COLO829 (cell line): ENCODE measurements around the gene PRKAA2.

ENCODE experiments used
- DNase-seq: peaks from one replicate; pipeline ENCODE4 v3.0.0; 2012; ENCODE audit warnings: low spot score

The PRKAA2 gene

DNA sequence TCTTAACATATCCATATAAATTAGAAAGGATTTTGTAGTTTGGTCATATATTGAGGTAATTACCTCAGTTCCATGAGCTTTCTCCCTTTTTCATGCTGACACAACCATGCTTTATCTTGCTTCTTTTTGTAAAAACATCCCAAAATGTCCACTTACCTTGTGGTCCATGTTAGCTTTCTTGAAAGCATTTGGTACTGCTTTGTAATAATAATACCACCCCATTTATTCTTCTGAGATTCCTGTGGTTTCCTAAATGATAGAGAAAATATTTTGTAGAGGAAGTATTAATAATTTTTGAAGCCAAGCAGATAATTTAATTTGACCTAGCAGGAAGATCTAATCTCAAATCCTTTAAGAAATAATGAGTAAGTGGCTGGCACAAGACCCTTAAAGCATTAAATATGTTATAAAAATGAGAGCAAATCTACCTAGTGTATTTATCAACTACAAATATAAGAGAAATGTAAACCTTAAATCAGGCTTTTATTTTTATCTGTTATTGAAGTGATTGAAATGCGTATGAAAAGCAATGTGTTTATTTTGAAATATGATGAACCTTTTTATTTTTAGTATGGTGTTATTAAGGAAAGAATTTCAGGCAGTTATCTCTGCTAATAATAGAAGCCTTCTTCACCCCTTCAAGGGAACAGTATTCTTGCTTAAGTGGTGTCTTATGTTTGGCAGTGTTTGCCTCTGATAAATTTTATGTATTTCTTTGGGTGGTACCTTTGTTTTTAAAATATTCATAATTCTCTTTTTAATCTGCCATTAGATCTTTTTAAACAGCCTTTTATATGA, 9.2 kb downstream of the PRKAA2 start:
- no peak for DNase-seq

DNA sequence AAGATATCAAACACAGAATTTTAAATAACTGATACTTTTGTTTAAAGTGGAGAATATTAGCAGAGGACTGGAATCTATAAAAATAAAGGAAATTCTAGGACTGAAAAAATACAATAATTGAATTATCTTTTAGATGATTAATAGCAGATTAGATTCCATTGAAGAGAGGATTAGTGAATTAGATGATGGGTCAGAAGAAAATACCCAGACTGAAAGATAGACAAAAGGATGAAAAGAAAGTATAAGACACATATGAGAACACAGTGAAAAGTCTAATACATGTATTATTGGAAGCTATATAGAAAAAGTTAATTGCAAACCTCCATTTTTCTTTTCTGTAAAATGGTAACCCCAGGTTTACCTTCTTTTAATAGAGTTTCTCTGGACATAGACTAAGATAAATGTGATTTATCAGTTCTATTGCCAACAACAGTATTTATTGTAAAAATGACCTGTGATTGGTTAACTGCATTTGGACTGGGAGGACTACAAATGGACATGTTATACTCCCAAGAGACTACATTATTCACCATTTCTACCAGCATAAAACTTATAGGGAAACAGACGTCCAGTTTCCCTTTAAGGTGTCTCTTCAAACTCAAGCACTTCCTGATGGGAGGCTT, 11.0 kb downstream of the PRKAA2 start:
- no peak for DNase-seq

DNA sequence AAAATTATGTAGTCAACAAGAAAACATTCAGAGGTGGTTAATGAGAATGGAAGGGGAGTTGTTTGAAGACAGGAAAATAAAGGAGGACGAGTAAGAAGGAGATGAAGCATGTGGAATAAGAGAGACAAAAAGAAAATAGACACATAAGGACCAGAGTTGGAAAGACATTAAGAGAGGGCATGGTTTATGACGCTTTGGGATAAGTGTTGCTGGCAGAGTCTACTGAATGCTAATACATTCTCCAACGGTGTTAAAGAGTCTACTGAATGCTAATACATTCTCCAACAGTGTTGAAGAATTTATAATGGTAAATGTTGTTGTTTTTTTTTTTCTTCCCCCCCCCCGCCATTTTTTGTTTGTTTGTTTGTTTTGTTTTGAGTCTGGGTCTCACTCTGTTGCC, 13.1 kb downstream of the PRKAA2 start:
- no peak for DNase-seq

DNA sequence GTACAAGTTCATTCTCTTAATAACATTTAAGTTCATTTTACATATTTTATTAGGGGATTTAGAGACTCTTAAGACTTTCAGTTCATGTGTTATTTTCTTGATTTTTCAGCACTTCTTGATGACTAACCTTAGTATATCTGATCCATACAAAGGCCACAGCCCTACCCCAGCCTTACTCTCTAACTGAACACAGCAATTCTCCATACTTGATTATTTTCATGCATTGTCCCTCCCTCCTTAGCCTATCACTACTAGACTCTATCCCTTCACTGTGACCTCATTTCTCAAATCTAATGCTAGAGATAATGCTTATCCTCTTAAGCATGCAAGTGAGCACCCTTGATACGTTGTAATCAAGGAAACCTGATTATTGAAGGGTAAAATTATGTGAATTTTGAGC, 15.2 kb downstream of the PRKAA2 start:
- DNase-seq: no peak

DNA sequence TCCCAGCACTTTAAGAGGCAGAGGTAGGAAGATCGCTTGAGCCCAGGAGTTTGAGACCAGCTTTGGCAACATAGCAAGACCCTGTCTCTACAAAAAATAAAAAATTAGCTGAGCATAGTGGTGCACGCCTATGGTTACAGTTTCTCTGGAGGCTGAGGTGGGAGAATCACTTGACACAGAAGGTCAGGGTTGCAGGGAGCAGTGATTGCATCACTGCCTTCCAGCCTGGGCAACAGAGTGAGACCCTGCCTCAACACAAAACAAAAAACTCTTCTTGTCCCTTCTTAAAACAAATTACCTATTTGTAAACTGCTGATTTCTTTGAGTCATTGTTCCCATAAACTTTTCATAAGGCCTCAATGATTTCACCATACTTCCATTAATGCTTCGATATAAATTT, 18.7 kb downstream of the PRKAA2 start:
- DNase-seq: no peak

DNA sequence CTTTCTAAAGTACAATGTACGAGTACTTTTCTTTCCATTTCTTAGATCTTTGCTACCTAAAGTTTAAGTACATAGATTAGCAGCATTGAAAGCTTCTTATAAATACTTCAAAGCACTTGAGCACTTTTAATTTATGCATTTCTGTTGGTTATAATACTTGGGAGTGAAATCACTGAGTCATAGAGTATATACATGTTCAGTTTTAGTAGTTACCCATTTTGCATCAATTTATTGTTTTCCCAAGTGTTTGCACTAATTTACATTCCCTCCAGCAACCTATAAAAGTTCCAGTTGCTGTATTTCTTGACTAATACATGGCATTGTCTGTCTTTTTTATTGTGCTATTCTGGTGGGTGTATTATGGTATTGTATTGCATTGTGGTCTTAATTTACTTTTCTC, 20.3 kb downstream of the PRKAA2 start:
- no peak for DNase-seq

DNA sequence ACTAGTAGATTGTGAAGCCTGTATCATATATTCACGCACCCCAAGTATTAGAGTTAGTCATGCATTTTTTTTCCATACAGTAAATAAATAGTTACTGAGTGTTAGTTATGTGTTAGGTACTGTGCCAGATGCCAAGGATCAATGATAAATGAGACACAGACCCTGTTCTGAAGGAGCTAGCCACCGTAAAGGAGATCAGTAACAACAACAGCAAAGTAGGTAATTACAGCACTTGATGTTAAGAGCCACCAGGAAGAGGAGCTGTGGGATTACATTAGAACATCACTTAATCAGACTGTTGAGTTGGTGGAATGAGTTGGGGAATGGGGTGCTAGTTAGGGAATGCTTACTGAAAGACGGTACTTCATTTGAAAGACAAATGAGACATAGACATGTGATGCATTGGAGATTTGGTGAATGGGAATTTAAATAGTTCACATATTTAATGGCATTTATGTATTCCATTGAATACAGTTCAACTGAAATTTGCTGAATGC, 21.0 kb downstream of the PRKAA2 start:
- DNase-seq: no peak

DNA sequence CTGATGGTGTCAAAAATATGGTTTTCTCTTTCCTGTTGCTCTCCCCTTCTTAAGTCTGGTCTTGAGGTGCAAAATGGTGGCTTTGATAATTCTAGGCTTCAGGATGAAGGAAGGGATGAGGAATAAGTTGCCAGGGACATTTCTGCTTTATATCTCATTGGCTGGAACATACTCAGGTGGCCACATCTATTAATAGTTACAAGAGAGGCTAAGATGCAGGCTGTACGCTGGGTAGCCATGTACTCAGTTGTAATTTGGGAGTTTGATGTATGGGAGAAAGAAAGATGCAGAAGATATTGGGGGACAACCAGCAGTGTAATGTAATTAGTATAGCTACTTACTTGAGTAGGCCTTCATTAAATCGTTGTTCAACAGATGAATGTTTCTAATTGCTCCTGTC, 25.2 kb downstream of the PRKAA2 start:
- no peak for DNase-seq

DNA sequence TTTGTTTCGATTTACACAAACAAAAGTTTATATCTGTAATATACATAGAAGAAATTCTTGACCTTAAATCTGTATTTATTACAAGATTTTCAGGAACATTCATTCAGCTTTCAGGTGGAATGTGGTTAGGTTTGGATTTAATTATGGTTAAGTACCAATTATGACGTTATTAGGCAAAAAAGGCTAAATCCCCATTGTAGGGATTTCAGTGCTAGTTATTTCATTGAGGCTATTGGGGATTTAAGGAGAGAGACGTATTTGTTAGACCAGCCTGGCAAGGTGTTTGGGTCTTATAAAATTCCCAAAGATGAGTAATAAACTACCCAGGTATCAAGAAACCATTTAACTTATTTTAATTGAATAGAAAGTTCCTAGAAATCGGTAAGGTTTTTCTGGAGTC, 26.0 kb downstream of the PRKAA2 start:
- DNase-seq: no peak

DNA sequence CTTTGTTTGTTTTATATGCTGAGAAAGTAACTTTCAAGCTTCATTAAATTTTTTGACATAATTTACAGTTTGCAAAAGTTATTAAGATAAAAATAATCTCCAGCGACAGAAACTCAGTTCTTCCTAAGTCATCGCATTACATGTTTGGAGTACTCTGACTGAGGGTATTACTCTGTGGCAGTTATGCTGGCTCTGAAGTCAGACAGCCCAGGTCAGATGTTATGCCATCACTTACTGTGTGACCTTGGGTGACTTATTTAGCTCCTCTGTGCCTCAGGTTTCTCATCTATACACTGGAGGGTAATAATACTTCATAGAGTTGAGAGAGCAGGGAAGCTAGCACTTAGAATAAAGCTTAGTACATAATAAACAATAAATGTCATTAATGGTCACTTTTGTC, 26.4 kb downstream of the PRKAA2 start:
- no peak for DNase-seq

DNA sequence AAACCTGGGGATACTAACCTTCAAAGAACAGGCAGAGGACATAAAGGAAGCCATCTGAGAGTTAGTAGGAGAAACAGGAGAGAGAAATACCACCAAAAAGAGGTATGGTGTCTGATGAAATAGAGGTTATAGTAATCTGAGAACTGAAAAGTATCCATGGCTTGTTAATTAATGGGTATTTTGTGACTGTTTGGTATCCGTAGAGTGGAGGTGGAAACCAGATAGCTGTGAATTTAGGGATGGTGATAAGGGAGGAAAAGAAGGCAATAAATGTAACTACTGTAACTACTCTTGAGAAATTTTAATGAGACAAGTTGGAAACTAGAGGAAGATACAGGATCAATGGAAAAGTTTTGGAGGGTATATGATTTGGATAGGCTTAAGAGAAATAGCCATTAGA, 27.5 kb downstream of the PRKAA2 start:
- DNase-seq: no peak

DNA sequence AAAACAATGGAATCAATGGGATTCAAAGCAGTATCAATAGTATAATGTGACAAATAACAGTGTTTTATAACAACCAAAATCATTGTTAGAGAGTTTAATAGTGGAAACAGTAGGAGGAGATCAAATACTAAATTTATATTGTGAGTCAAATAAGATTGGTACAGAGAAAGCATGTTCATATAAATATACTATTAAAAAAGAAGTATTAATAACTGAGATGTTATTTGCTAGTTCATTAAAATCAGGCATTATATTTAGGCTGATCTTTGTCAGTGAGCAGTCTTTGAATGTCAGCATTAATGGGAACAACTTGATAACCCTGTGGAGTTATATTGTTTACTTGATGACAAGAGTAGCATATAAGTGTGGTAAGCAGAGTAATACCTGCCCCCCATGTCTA, 30.6 kb downstream of the PRKAA2 start:
- no peak for DNase-seq

DNA sequence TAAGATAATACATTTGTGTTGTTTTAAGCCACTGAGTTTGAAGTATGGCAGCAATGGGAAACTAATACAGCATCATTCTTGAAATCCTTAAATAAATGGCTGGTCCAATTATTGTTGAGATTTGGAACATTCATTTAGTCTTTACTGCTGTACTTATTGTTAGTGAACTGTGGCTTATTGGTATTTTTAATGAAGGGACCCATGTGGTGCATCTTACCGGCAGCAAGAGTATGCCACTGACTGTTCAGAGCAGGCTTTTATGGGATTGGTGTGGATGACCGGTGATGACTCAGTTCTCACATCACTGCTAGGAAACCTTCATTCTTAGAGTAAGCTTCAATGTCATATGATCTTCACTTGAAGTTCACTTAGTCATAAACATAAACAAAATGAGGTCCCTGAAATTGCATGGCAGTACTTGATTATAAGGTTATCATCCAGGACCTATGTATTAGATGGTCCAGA, 31.5 kb downstream of the PRKAA2 start:
- DNase-seq: peak; percentile 37

DNA sequence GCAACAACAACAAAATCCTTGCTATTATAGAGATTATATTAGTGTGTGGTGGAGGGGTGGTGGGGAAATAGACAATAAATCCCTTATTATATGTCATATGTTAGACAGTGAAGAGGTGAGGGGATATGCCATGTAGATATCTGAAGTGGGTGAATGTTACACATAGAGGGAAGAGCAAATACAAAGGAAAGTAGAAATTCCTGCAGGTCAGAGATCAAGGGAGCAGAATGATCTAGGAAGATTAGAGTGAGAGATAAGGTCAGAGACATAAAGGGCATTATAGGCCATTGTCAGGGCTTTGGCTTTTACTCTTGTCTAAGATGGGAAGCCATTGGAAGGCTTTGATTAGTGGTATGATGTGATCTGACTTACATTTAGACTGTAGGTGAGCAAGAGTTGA, 38.5 kb downstream of the PRKAA2 start:
- no peak for DNase-seq

DNA sequence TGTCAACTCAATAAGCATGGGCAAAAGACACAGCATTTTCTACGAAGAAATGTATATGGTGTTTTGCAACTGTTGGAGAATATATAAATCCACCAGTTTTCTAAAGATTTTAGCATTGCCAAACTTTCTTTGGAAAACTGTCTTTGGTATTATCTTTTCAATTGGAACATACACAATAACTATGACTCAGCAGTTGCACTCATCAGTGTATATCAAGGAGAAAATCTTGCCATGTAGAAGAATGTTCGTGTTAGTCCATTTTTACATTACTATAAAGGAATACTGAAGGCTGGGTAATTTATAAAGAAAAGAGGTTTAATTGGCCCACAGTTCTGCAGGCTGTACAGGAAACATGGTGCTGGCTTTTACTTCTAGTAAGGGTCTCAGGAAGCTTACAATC, 41.1 kb downstream of the PRKAA2 start:
- DNase-seq: no peak

DNA sequence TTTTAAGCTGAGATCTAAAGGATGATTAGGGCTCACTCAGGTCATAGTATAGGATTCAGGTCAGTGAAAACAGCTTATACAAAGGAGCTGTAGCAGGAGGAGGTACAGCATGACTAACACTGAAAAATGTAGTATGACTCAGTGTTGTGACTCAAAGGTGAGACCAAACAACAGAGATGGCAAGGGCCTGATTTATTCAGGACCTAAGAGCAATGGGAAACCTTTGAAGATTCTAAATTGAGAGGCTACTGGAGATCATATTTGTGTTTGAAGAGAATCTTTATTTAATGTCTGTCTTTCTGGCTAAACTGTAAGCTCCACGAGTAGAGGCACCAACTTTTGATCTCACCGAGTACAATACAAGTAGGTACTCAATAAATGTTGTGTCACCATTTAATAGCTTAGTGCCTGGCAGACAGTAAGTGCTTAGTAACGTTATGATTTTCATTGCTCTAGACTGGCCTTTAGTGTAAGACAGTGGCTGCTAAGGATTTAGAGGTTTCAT, 43.5 kb downstream of the PRKAA2 start:
- no peak for DNase-seq

DNA sequence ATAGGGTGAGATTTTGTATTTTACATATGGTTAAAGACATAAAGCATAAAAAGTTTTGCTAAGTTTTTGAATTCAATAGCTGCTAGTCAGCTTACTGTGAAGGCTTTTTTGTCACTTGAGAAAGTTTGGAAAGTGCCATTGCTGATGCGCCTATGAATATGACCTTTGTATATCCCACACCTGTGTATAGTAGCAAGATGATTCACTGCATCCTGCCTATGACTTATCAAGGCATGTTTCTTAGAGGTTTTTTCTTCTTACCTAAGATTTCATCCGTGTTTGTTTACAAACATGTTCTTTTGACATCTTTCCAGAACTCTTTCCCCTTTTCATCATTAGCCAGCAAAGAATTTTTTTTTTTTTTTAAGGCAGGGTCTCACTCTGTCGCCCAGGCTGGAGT, 51.5 kb downstream of the PRKAA2 start:
- no peak for DNase-seq

DNA sequence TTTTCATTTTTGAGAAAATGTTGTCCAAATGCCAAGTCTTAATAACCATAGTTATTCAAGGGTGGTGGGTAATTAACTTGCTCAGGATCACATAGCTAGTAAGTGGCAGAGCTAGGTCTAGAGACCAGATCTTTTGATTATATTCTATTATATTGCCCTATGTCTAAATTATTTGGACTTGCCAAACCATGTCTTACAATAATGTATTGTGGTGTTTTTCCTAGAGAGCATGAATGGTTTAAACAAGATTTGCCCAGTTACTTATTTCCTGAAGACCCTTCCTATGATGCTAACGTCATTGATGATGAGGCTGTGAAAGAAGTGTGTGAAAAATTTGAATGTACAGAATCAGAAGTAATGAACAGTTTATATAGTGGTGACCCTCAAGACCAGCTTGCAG, 58.6 kb downstream of the PRKAA2 start:
- DNase-seq: no peak

DNA sequence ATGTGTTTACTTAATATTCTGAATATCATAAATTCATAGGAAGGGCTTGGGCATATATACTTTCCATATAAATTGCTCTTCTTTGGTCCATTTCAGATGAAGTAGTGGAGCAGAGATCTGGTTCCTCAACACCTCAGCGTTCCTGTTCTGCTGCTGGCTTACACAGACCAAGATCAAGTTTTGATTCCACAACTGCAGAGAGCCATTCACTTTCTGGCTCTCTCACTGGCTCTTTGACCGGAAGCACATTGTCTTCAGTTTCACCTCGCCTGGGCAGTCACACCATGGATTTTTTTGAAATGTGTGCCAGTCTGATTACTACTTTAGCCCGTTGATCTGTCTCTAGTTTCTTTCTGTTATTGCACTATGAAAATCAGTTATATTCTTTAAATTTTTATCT, 62.3 kb downstream of the PRKAA2 start:
- DNase-seq: no peak

DNA sequence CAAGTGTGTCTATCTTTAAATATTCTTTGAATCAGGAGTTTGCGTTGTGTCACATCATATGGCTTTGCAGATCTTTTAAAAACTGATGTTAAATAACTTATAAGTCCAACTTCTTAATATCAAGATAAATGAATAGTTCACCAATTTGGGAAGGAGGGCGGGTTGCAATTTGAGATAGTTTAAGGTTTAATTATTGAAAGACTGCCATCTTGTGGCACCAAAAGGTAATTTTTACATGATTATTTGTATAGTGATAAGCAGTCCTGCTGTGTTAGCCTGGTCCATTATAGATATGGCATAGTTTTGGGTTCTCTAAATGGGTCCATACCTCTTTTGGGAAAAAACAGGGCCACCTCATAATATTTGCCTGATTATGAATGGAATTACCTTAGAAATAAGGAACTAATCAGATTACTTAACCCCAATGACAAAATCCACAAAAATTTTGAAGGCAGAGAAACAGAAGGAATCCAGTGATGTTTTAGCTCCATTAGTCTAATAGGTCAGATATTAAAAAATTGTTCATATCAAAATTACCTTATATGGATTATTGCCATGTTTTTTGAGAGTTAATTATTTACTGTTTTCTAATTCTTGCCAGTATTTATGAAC, 64.3 kb downstream of the PRKAA2 start:
- DNase-seq: peak; percentile 10

DNA sequence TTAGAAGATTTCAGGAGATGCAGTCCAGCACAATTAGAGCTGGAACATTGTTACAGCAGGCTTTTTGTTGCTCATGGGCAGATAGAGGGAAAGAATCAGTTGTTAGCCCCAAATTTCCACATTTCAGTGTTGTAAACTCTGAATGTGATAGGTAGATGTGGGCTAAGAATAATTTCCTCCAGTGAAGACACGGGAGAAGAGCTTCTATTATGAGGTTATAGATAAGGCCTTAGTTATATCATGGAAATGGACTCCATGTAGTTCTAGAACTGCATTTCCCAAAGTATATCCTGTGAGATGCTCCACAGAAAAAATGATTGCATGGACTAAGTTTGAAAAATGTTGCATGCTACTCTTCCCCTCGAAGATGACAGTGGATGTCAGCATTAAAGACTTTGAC, 64.9 kb downstream of the PRKAA2 start:
- no peak for DNase-seq

DNA sequence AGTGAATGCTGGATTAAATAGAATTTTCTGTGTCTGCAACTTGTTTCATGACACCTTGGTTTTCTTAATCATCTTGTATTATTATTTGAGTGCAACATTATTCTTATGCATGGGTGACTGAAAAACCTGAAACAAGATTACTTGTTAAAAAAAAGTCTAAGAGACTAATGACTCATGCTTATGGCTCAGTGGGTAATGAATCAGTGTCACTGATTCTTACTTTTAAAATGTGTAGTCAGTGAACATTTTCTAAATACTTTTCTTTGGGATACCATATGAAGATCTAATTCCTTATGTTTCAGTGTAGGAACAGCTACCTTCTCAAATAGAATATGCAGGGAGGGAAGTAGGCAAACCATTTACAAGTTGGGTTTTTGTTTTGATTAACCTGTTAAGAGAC, 65.5 kb downstream of the PRKAA2 start:
- peak; percentile 8 for DNase-seq

DNA sequence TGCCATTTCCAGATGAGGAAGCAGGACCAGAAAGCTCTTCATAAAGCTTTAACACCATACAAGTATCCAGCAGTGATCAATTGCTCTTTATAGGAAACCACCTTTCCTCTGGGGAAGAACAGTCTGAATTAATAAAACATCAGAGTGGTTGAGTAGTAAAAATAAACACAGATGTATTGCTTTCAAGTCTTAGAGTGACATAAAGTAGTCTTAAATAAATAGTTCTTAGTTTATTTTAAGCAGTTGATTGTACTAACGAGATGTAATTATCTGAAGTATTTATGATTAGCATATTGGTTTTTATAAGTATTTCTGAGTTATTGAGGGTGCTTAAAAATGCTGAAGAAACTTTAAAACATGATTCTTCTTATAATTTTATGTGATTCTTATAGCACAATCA, 67.0 kb downstream of the PRKAA2 start:
- DNase-seq: no peak
